Astrocyte (in vitro differentiated cells and primary cell): ENCODE data around the gene ZNF622.

Experiments used
- CTCF ChIP-seq: IDR thresholded peaks from 2 replicates; pipeline ENCODE4 v1.5.1; 2011; ENCODE audit warnings: low read depth, mild to moderate bottlenecking, inconsistent platforms, low read length, moderate library complexity; ENCODE audit not compliant: insufficient read depth
- EZH2 ChIP-seq: IDR thresholded peaks from 2 replicates; pipeline ENCODE4 v1.6.1; 2012; ENCODE audit warnings: mild to moderate bottlenecking, low read length, inconsistent platforms; ENCODE audit not compliant: insufficient read depth

- peak; percentile 91 for TF ChIP-seq CTCF
- TF ChIP-seq EZH2 = no peak
Observed at GRCh38 chr5:16489322-16489791, 23.8 kb upstream of the ZNF622 start.
